ENCODE results near the gene ZNF383.

- TF ChIP-seq EZH2 (IDR thresholded peaks at IDR 0.05; ENCODE audit: borderline replicate concordance, low read length) = no peak
- no peak for TF ChIP-seq CTCF (IDR thresholded peaks at IDR 0.05; ENCODE audit: low read length)
These were observed 587 bp upstream of the ZNF383 start for GRCh38 chr19:37217480-37217774.

Measured in OCI-LY1 (cell line).